22Rv1 (cell line): ENCODE results near the gene NRXN3.

Experiments
- ZFX ChIP-seq: fragments of 450-650 bp; IDR thresholded peaks from 2 replicates; pipeline ENCODE4 v1.6.1; 2017; ENCODE audit warnings: antibody characterized with exemption, borderline replicate concordance
- TF ChIP-seq, protein P1 (sequence below): fragments of 450-650 bp; IDR thresholded peaks from 2 replicates; pipeline ENCODE4 v1.5.1; 2017; ENCODE audit warnings: mild to moderate bottlenecking

DNA sequence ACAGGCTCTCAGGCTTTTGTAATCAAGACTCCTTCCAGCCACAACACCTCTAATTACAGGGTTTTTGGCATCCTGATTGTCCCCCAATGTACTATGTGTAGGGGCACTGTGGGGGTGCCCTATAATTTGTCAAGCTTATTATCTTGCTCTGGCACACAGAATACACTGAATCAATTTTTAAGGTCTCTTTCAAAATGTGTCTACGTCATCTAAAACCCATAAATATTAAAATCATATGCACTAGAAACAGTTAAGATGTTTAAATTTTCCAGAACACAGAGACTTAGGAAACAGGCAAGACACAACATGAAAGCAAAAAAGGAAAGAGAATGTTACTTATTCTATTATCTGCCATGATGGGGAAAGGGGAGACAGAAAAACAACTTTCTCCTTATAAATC is 665.7 kb downstream of the NRXN3 start:
- TF ChIP-seq, protein P1, sequence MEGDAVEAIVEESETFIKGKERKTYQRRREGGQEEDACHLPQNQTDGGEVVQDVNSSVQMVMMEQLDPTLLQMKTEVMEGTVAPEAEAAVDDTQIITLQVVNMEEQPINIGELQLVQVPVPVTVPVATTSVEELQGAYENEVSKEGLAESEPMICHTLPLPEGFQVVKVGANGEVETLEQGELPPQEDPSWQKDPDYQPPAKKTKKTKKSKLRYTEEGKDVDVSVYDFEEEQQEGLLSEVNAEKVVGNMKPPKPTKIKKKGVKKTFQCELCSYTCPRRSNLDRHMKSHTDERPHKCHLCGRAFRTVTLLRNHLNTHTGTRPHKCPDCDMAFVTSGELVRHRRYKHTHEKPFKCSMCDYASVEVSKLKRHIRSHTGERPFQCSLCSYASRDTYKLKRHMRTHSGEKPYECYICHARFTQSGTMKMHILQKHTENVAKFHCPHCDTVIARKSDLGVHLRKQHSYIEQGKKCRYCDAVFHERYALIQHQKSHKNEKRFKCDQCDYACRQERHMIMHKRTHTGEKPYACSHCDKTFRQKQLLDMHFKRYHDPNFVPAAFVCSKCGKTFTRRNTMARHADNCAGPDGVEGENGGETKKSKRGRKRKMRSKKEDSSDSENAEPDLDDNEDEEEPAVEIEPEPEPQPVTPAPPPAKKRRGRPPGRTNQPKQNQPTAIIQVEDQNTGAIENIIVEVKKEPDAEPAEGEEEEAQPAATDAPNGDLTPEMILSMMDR: no peak
- TF ChIP-seq ZFX: no peak
